Measurements from ENCODE around the gene ADRM1.

- TF ChIP-seq CTCF (IDR thresholded peaks at IDR 0.05): no peak
- TF ChIP-seq POLR2A (IDR thresholded peaks at IDR 0.05): no peak
Observed at GRCh38 chr20:62348604-62349003, 45.8 kb downstream of the ADRM1 start.

Measured in sigmoid colon (tissue), 3 donors.